GM10266 (cell line): ENCODE results near the gene ELP1.
"Not testable (repeated sequence)": the region's sequence is repeated elsewhere in the genome, so short reads cannot be mapped to it uniquely, and the experiment has no call there.

Source experiments
- DNase-seq: peaks from one replicate; pipeline ENCODE4 v3.0.0; 2012; ENCODE audit errors: extremely low spot score
- TF ChIP-seq, protein P1 (sequence below): IDR thresholded peaks from 2 replicates; pipeline ENCODE4 v1.5.1; 2012; ENCODE audit warnings: mild to moderate bottlenecking, low read depth; ENCODE audit not compliant: control insufficient read depth, insufficient read depth; ENCODE audit errors: missing control alignments

The ELP1 gene

DNA sequence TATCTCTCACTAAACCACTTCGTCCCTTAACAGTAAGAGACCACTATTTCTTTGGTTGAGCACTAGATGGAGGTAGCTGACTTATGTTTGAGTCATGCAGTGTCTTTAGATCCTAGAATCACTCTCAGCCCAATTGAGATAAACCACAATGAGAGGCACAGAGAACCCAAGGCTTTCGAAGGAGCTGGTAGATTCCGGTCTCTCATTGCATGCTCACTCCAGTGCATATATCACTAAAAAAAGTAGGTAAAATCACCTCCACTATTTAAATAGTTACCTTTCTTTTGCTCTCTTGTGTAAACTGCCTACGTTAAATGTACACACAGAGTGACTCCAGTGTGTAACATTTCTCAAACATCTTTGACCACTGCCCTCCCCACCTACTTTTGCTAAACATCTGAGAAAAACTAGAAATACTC, 44.3 kb downstream of the ELP1 start:
- TF ChIP-seq, protein P1, sequence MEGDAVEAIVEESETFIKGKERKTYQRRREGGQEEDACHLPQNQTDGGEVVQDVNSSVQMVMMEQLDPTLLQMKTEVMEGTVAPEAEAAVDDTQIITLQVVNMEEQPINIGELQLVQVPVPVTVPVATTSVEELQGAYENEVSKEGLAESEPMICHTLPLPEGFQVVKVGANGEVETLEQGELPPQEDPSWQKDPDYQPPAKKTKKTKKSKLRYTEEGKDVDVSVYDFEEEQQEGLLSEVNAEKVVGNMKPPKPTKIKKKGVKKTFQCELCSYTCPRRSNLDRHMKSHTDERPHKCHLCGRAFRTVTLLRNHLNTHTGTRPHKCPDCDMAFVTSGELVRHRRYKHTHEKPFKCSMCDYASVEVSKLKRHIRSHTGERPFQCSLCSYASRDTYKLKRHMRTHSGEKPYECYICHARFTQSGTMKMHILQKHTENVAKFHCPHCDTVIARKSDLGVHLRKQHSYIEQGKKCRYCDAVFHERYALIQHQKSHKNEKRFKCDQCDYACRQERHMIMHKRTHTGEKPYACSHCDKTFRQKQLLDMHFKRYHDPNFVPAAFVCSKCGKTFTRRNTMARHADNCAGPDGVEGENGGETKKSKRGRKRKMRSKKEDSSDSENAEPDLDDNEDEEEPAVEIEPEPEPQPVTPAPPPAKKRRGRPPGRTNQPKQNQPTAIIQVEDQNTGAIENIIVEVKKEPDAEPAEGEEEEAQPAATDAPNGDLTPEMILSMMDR, result no peak
- no peak for DNase-seq

DNA sequence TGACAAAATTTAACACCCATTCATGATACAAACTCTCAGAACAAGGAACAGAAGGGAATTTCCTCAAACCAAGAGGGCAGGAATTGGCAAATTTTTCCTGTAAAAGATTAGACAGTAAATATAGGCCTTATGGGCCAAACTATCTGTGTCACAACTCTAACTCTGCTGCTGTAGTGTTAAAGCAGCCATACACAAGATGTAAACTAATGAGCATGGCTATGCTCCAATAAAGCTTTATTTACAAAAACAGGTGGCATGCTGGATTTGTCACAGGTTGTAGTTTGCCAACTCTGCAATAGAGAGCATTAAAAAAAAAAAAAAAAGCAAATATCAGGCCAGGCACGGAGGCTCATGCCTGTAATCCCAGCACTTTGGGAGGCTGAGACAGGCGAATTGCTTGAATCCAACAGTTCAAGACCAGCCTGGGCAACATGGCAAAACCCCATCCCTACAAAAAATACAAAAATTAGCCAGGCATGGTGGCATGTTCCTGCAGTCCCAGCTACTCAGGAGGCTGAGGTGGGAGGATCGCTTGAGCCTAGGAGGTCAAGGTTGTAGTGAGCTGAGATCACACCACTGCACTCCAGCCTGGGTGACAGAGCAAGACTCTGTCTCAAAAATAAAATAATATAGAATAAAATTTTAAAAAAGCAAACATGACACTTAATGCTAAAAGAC, 47.2 kb downstream of the ELP1 start:
- DNase-seq, result not testable (repeated sequence)

DNA sequence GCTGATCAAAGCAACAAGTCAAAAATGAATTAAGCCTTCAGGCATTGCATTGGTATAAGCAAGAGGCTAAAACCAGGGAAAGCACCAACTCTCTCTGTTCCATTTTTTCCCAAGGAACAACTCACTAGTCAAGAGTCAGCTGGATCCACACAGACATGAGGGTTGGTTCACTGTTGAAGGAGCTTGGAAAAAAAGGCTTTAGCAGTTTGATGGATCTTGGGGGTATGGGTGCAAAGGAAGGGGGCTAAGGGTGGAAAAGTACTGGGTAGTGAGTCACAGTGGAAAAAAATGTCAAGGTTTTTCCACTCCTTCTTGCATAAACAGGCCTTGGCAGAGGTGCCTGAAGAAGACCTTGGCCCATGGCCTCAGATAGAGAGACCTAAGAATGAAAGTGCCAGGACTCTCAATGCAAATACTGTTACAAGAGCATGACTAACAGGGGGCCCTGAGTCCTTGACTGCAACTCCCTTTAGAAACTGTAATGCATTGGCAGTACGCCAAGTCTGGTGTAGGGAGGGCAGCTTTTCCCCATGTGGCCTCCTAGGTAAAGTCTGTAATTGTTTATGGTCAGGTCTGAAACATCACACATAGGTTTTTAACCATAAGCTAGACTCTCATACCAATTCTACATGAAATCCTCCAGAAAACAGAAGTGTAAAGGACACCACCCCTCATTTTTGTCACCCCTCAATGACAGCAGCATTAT, 48.1 kb downstream of the ELP1 start:
- TF ChIP-seq, protein P1, result no peak
- peak; percentile 70 for DNase-seq

DNA sequence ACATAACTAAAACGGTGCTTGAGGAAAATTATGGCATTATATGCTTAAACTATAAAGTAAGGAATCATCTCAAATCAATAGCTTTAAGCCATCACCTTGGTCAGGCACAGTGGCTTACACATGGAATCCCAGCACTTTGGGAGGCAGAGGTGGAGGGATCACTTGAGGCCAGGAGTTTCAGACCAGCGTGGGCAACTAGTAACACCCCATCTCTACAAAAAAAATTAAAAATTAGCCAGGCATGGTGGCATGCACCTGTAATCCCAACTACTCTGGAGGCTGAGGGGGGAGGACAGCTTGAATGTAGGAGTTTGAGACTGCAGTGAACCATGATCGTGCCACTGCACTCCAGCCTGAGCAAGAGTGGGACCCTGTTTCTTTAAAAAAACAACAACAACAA, 49.2 kb downstream of the ELP1 start:
- no peak for DNase-seq
- TF ChIP-seq, protein P1, result no peak

DNA sequence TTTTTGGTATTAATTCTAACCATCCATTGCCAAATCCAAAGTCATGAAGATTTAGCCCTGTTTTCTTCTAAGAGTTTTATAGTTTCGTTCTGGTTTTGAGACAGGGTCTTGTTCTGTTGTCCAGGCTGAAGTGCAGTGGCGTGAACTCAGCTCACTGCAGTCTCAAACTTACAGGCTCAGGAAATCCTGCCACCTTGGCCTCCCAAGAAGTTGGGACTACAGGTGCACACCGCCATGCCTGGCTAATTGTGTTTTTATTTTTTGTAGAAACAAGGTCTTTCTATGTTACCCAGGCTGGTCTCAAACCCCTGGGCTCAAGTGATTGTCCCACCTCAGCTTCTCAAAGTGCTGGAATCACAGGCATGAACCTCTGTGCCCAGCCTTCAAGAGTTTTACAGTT, 50.8 kb downstream of the ELP1 start:
- no peak for DNase-seq
- TF ChIP-seq, protein P1, result no peak

DNA sequence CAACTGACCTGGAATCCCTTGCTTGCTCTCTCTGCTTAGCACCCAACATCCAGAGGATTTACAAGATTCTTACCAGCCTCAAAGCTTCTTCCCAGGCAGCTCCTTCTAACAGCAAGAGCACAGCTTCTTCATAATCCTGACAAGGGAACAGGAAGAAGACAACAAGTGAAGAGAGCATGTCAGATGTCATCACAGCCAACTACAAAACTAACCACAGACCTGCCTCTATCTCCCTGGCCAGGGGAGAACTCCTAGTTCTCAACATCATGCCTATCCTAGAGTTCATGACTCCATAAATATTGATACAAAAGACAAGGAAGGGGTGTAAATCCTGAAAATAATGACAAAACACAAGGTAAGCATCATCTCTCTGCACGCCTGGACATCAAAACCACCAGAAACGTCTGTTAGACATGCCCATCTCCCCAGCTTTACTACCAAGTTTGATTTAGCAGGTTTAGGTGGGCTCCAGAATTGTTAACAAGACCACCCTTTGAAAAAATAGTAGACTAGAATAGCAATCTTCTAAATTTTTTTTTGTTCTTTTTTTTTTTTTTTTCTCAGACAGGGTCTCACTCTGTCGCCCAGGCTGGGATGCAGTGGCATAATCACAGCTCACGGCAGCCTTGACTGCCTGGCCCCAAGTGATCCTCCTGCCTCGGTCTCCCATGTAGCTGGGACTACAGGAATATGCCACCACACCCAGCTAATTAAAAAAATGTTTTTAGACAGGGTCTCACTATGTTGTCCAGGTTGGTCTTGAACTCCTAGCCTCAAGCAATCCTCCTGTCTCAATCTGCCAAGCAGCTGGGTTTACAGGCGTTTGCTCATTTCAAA, 51.7 kb downstream of the ELP1 start:
- TF ChIP-seq, protein P1, result no peak
- DNase-seq, result no peak

DNA sequence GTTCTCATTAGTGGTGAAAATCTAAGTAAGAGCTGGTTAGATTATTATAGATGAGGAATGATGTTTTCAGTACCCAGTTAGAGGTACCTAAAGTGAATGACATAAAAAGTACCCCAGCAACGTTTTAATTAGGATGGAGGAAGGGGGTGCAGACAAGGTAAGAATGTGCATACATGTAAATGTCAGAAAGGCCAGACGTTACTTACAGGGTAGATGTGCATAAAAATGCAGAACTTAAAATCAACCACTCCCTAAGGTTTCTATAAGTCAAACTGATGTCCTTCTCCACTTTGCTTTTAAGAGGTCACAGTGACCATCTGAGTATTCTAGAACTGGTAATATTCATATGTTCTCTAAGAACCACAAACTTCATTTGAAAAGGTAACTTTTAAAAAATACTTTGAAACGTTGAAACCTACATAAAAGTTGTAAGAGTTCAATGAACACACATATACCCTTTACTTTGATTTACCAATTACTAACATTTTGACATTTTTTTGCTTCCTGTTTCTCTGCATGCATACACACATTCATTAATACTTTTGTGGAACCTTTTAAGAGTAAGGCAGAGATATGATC, 53.1 kb downstream of the ELP1 start:
- no peak for DNase-seq
- TF ChIP-seq, protein P1, result no peak
